SK-MEL-5 (cell line): Measurements from ENCODE around the gene IQGAP3. TPM values are rescaled to one million over a fixed set of nuclear protein-coding genes. Genes with fewer than 3 reads are reported as not detected.

Source experiments
- DNase-seq: peaks from one replicate; pipeline ENCODE4 v3.0.0-alpha.2; 2016; ENCODE audit warnings: low read depth, low spot score
- in situ Hi-C: cut with HindIII; loops from 2 replicates; pipeline ENCODE4 v1.10.0; 2016; ENCODE audit warnings: low sequenced_read_pairs, high pct_unique_total_duplicates, low pct_unique_long_range_greater_than_20kb
- total RNA-seq: library from RNA; depleted of rRNA; stranded (reverse); fragments of >200 nt; shearing (Covaris generic); gene quantifications from 2 replicates; pipeline ENCODE4 v1.2.3, GENCODE V29; 2014

Gene IQGAP3
- total RNA-seq, 1 experiment from 2014 or later: 10.3 TPM

DNA sequence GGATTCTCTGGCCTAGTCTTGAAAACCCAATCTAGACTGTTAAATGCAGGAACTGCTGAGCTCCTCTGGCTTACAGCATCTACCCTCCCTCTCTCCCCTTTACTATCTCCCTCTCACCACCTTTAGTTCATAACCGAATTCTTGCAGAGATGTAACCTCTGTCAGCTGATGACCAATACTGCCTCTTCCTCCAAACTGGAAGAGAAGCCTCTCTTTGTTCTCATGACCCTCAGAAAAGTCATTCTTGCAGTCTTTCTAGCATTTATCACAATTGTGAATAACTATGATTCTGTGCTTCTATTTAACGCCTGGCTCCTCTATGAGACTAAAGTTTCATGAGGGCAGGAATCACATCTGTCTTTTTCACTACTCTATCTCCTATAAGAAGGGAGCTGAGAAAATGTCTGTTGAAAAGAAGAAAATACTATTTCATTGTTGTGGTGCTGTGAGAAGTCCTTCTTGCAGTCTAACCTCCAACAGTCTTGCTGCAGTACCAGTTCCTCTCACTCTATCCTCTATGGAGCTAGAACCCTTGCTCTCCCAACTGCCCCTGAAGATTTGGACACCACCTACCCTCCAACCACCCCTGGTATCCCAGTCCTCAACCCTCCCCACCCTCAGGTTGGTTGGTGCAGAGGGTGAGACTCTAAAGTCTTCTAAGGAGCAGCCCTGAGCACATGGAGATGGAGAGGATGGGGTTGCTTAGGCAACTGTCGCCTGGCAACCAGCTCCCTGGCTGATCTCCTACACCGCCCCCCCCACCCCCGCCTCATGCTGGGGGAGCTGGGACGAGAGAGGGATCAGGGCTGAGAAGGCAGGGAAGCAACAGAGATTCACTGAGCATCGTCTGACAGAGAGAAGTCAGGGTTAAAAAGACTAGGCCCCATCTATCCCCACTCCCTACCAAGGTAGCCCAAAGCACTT lies 85.7 kb downstream of the IQGAP3 start:
- in situ Hi-C loops: no loop called here

DNA sequence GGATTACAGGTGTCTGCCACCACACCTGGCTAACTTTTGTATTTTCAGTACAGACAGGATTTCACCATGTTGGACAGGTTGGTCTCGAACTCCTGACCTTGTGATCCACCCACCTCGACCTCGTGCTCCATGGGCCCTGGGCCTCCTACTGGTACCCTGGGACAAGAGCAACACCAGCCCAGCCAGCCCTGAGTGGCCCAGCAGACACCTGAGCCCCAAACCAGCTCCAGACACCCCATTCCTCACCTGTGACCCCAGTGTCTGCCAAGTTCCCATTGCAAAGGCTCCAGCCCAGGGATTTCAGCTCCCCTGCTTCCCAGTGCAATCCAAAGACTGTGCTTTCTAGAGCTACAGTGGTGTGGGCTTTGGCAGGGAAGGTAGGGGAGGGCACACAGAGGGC lies 86.4 kb downstream of the IQGAP3 start:
- DNase-seq: no peak
- in situ Hi-C loops: no loop called here

More for the DNA sequence above, 85.7 kb downstream of the IQGAP3 start:
- DNase-seq: peak; percentile 74

GRCh38 chr1:156484480-156485058 lies 87.8 kb downstream of the IQGAP3 start:
- in situ Hi-C loops: no loop called here
- no peak for DNase-seq

- no peak for DNase-seq
- in situ Hi-C loops: no loop called here
Measured at GRCh38 chr1:156483397-156483796, 89.0 kb downstream of the IQGAP3 start.

- in situ Hi-C loops: no loop called here
- DNase-seq: no peak
Measured at GRCh38 chr1:156482276-156482675, 90.1 kb downstream of the IQGAP3 start.

GRCh38 chr1:156481527-156481926 lies 90.8 kb downstream of the IQGAP3 start:
- no peak for DNase-seq
- in situ Hi-C loops: no loop called here

DNA sequence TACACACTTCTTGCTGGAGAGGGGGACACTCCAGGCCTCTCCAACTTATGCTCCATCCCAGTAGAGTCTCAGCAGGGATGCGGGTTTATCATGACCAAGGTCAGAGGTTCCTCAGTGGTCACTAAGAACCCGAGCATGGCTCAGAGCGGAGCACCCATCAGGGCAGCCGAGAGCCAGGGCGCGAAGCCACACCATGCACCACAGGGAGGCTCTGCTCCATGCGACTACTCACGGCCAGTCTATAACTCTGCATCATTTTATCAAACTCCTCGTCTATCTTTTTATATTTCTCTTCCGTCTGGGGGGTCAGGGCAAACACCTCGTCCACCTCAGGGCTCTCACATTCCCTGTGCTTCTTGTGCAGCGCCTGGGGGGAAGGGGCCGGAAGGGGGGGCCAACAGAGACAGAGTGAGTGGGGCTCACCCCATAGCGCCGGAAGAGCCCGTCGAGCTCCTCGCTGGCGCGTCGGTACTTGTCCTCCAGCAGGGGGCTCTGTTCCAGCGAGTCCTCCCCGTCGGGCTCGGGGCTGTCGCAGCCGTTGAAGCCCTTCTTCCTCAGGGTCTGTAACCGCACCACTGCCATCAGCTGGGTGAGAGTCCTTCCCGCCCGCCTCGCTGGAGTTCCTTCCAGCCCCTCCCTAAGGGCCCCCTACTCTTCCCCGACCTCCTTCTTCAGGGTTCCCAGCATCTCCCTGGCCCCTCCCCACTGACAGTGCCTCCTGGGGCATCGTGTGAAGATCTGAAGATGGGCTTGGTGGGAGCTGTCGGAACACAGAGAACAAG lies 91.8 kb downstream of the IQGAP3 start:
- DNase-seq: peak; percentile 59
- in situ Hi-C loops: no loop called here

GRCh38 chr1:156480016-156480370 lies 92.4 kb downstream of the IQGAP3 start:
- in situ Hi-C loops: no loop called here
- no peak for DNase-seq

DNA sequence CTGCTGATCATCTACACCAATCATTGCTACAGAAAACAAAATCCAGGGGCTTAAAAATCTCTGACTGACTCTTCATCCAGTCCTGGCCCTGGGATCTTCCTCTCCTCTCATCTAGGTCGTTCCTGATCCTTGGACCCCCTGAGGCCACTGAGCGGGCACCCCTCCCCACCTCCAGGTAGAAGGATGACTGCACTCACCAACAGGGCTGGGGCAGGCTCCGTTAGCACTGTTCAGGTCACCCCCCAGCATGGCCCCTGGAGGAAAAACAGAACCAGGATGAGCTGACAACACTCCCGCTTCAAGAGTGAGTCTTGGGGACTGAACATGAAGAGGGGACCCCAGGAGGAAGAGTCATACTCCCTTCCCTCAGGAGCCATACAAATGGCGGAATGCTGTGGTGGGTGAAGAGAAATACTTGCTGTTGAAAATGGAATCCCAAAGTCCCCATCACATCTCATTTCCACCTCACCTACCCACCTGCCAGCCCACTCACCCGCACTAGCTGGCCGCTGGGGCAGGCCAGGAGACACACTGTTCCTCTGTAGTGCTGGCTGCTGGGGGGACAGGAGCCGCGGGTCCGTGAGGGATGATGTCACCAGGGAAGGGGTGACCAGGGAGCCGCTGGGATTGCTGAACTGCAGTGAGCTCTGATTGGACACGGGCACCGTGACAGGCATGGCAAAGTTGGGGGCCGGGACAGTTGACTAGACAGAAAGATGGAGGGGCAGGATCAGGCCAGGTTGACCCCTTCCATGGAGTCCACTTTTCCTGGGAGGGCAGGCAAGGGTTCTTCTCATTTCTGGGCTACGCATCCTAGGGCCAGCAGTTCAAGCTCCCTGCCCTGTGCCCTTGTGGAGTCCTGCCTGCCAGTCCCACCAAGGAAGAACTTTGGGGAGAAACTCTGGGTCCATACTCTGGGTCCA lies 93.0 kb downstream of the IQGAP3 start:
- DNase-seq: no peak
- in situ Hi-C loops: no loop called here

DNA sequence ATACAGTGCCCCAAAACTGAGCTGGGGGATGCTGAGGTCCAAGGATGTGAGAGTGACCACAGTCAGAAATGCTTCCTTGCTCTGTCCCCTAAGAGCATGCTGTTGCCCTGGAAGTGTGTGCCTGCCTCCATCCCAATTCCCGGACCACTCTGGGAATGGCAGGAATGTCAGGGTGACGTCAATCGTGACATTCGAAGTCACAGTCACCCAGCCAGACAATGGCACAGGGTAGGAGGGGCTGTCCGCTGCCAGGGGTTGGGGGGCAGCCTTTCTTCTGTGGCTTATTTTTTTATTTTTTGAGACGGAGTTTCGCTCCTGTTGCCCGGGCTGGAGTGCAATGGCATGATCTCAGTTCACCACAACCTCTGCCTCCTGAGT lies 94.1 kb downstream of the IQGAP3 start:
- DNase-seq: no peak
- in situ Hi-C loops: no loop called here

GRCh38 chr1:156477526-156478249 lies 94.7 kb downstream of the IQGAP3 start:
- in situ Hi-C loops: no loop called here
- DNase-seq: peak; percentile 38

GRCh38 chr1:156476501-156477298 lies 95.7 kb downstream of the IQGAP3 start:
- in situ Hi-C loops: no loop called here
- no peak for DNase-seq

DNA sequence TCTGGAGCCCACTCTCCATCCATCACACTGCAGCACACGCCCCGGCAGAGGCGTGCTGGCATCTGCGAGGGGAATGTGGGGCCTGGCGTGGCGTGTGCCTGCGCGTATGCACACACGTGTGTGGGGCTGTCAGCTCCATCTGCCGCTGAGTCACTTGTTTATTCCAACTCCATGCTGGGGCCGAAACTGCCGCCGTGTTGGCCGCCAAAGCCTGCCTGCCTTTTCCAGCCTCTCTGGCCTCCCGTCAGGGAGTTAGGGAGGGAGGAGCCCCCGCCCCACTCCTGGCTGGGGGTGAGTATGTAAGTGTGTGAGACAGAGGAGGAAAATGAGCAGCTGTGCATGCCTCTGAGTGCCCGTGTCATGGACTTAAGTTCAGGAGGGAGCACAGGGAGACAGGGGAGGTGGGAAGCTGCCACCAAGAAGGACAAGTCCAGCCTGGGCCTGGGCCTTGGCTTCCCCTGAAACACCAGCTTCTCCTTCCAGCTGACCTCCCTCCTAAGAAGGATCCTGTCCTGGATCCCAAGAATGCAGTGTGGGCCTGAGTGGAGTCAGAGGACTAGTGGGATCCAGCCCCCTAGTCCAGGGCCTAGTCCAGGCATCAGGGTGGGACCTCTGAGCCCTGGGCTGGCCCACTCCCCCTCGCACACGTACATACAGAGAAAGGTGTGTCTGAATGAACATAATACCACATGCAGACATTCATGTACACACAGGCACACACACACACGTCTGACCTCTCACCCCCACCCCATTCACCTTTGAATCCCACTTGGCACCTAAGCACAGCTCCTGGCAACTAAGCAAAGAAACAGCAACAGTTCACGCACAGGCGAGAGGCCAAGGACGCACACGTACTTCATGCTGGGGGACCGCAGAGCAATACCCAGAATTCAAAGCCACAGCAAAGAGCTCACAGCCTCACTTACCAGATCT lies 96.5 kb downstream of the IQGAP3 start:
- DNase-seq: no peak
- in situ Hi-C loops: no loop called here
